Esophagus muscularis mucosa (tissue), 4 donors: Measurements from ENCODE around the gene CFAP74. TPM values are rescaled to one million over a fixed set of nuclear protein-coding genes. Genes with fewer than 3 reads are reported as not detected.

ENCODE experiments used
- DNase-seq: peaks from one replicate; pipeline ENCODE4 v3.0.0-alpha.2; 2017; ENCODE audit errors: extremely low spot score
- H3K27ac ChIP-seq, 4 donors: fragments of 200-600 bp; sonication (generic); replicated peaks in 1 of 4; 1 replicate in 3 of 4; 2 replicates in 1 of 4; pipeline ENCODE4 v1.5.1; 2016 to 2019; ENCODE audit warnings: mild to moderate bottlenecking in 1 of 4
- H3K27me3 ChIP-seq, 4 donors: fragments of 200-600 bp; sonication (generic); one replicate each; pipeline versions ENCODE4 v1.5.1 to v1.6.0; 2016 to 2019
- H3K36me3 ChIP-seq, 4 donors: fragments of 200-600 bp; sonication (generic); one replicate each; pipeline ENCODE4 v1.5.1; 2016 to 2019
- H3K4me1 ChIP-seq, 4 donors: fragments of 200-600 bp; sonication (generic); one replicate each; pipeline ENCODE4 v1.5.1; 2016 to 2019
- H3K4me3 ChIP-seq, 4 donors: fragments of 200-600 bp; sonication (generic); 1 replicate in 2 of 4; 2 replicates in 2 of 4; pipeline ENCODE4 v1.5.1; 2016 to 2019; ENCODE audit warnings: mild to moderate bottlenecking in 4 of 4, moderate library complexity in 1 of 4
- H3K9me3 ChIP-seq, 4 donors: fragments of 200-600 bp; sonication (generic); 1 replicate in 3 of 4; 2 replicates in 1 of 4; pipeline ENCODE4 v1.5.1; 2016 to 2019
- CTCF ChIP-seq, 3 experiments: fragments of 200-600 bp in 2 of 3; fragments of 450-650 bp in 1 of 3; sonication (generic) in 2 of 3; IDR thresholded peaks; one replicate each; pipeline ENCODE4 v1.5.1; 2017 to 2019; ENCODE audit warnings: antibody characterized with exemption in 3 of 3, mild to moderate bottlenecking in 2 of 3, moderate library complexity in 1 of 3
- EP300 ChIP-seq: sonication (generic); formaldehyde crosslinking; IDR thresholded peaks from one replicate; pipeline ENCODE4 v1.6.1; 2017; ENCODE audit warnings: antibody characterized with exemption
- POLR2A ChIP-seq: fragments of 450-650 bp; IDR thresholded peaks from one replicate; pipeline ENCODE4 v1.6.1; 2017; ENCODE audit warnings: antibody characterized with exemption, moderate library complexity, mild to moderate bottlenecking, low read depth
- POLR2AphosphoS5 ChIP-seq, 2 donors: sonication (generic); formaldehyde crosslinking; IDR thresholded peaks; one replicate each; pipeline ENCODE4 v1.6.1; 2017; ENCODE audit warnings: antibody characterized with exemption in 2 of 2
- WGBS: methylation state at CpG from one replicate; pipeline ENCODE4 v1.1.5; 2018; 5-methylcytosine and 5-hydroxymethylcytosine counted together
- intact Hi-C: fragments of 100-400 bp; cut with DNase I; formaldehyde crosslinking; loops from one replicate; pipeline ENCODE4 v1.15.1; 2023
- total RNA-seq, 4 donors: library from RNA; depleted of rRNA; stranded (reverse); fragments of >200 nt; gene quantifications; one replicate each; pipeline versions ENCODE4 v1.1.0 to v1.2.1, GENCODE V29; 2016

The CFAP74 gene
- total RNA-seq, 4 donors from 2014 or later: not detected

GRCh38 chr1:1941868-1942752 is 61.5 kb downstream of the CFAP74 start:
- peaks cover 0 to 73% (median 0%) of the 10 kb centered on the region in 4 donors for H3K27me3 ChIP-seq
- no peak for DNase-seq
- H3K9me3 ChIP-seq: no peaks in the 10 kb centered on the region
- intact Hi-C loops: no loop called here
- no peaks in the 10 kb centered on the region for H3K36me3 ChIP-seq
- H3K4me1 ChIP-seq: peaks cover 3 to 20% (median 17%) of the 10 kb centered on the region in 4 donors
- no peak overlapping the region for H3K4me3 ChIP-seq
- TF ChIP-seq CTCF (IDR thresholded peaks at IDR 0.05) (no peak), EP300 (no peak), POLR2AphosphoS5 (IDR thresholded peaks at IDR 0.05) (no peak), POLR2A (no peak)
- WGBS: 80% methylated on average over 23 of the region's 39 CpGs
- H3K27ac ChIP-seq: no peak overlapping the region

GRCh38 chr1:1941211-1941841 is 62.3 kb downstream of the CFAP74 start:
- WGBS: 60% methylated on average over 18 of the region's 19 CpGs
- Histone ChIP-seq H3K27me3 (peaks cover 0 to 66% (median 0%) of the 10 kb centered on the region in 4 donors), H3K4me1 (peaks cover 3 to 12% (median 10%) of the 10 kb centered on the region in 4 donors), H3K36me3 (no peaks in the 10 kb centered on the region), H3K4me3 (no peak overlapping the region), H3K9me3 (no peaks in the 10 kb centered on the region), H3K27ac (no peak overlapping the region)
- TF ChIP-seq CTCF (IDR thresholded peaks at IDR 0.05): no peak
- TF ChIP-seq EP300: no peak
- no peak for TF ChIP-seq POLR2AphosphoS5 (IDR thresholded peaks at IDR 0.05)
- TF ChIP-seq POLR2A: no peak
- intact Hi-C loops: no loop called here
- no peak for DNase-seq

GRCh38 chr1:1940123-1940425 is 63.5 kb downstream of the CFAP74 start:
- no peaks in the 10 kb centered on the region for H3K36me3 ChIP-seq

GRCh38 chr1:1939296-1940122 is 64.1 kb downstream of the CFAP74 start:
- no peak overlapping the region for H3K4me3 ChIP-seq
- TF ChIP-seq POLR2AphosphoS5 (IDR thresholded peaks at IDR 0.05): no peak
- no peak for TF ChIP-seq CTCF (IDR thresholded peaks at IDR 0.05)
- TF ChIP-seq EP300: no peak
- TF ChIP-seq POLR2A: no peak
- H3K9me3 ChIP-seq: no peaks in the 10 kb centered on the region
- H3K27me3 ChIP-seq: peaks cover 0 to 51% (median 0%) of the 10 kb centered on the region in 4 donors
- intact Hi-C loops: no loop called here
- H3K27ac ChIP-seq: no peak overlapping the region
- no peak for DNase-seq
- H3K36me3 ChIP-seq: no peaks in the 10 kb centered on the region
- H3K4me1 ChIP-seq: peaks cover 3 to 12% (median 8%) of the 10 kb centered on the region in 4 donors
- whole genome bisulfite sequencing: 87% methylated on average over 25 of the region's 28 CpGs

More at GRCh38 chr1:1940123-1940425, 63.5 kb downstream of the CFAP74 start:
- 90% methylated on average over 4 of the region's 12 CpGs for WGBS
- H3K4me3 ChIP-seq: no peak overlapping the region
- no peak for DNase-seq
- intact Hi-C loops: no loop called here
- H3K27ac ChIP-seq: no peak overlapping the region
- TF ChIP-seq POLR2AphosphoS5 (IDR thresholded peaks at IDR 0.05): no peak
- no peak for TF ChIP-seq EP300
- no peak for TF ChIP-seq CTCF (IDR thresholded peaks at IDR 0.05)
- TF ChIP-seq POLR2A: no peak
- no peaks in the 10 kb centered on the region for H3K9me3 ChIP-seq
- peaks cover 0 to 56% (median 0%) of the 10 kb centered on the region in 4 donors for H3K27me3 ChIP-seq
- H3K4me1 ChIP-seq: peaks cover 3 to 12% (median 8%) of the 10 kb centered on the region in 4 donors
